Measurements from ENCODE around the gene FRMD5.

FRMD5 gene

GRCh38 chr15:43918717-43919116 lies 276.4 kb downstream of the FRMD5 start:
- Mint-ChIP-seq H3K27ac (no peak overlapping the region), H3K9me3 (no peaks in the 10 kb centered on the region), H3K27me3 (no peaks in the 10 kb centered on the region), H3K4me1 (ENCODE audit: low read depth) (no peaks in the 10 kb centered on the region), H3K4me3 (no peak overlapping the region), H3K36me3 (ENCODE audit: low read depth) (no peaks in the 10 kb centered on the region)
- no peak for DNase-seq

- Mint-ChIP-seq H3K4me3 (no peak overlapping the region), H3K27me3 (no peaks in the 10 kb centered on the region), H3K9me3 (no peaks in the 10 kb centered on the region), H3K4me1 (ENCODE audit: low read depth) (peaks cover 5% of the 10 kb centered on the region), H3K36me3 (ENCODE audit: low read depth) (no peaks in the 10 kb centered on the region), H3K27ac (no peak overlapping the region)
- no peak for DNase-seq
Observed at GRCh38 chr15:43916326-43916660, 278.8 kb downstream of the FRMD5 start.

- no peaks in the 10 kb centered on the region for H3K36me3 Mint-ChIP-seq (ENCODE audit: low read depth)
- H3K27ac Mint-ChIP-seq = no peak overlapping the region
- H3K4me3 Mint-ChIP-seq = no peak overlapping the region
- no peaks in the 10 kb centered on the region for H3K27me3 Mint-ChIP-seq
- no peak for DNase-seq
- no peaks in the 10 kb centered on the region for H3K9me3 Mint-ChIP-seq
- peaks cover 5% of the 10 kb centered on the region for H3K4me1 Mint-ChIP-seq (ENCODE audit: low read depth)
Observed at GRCh38 chr15:43915631-43916325, 279.3 kb downstream of the FRMD5 start.

GRCh38 chr15:43913941-43914340 lies 281.1 kb downstream of the FRMD5 start:
- Mint-ChIP-seq H3K9me3 (no peaks in the 10 kb centered on the region), H3K27ac (no peak overlapping the region), H3K4me1 (ENCODE audit: low read depth) (peaks cover 5% of the 10 kb centered on the region), H3K27me3 (no peaks in the 10 kb centered on the region), H3K36me3 (ENCODE audit: low read depth) (no peaks in the 10 kb centered on the region), H3K4me3 (no peak overlapping the region)
- DNase-seq = no peak

- Mint-ChIP-seq H3K9me3 (no peaks in the 10 kb centered on the region), H3K4me1 (ENCODE audit: low read depth) (peaks cover 5% of the 10 kb centered on the region), H3K27ac (no peak overlapping the region), H3K27me3 (no peaks in the 10 kb centered on the region), H3K36me3 (ENCODE audit: low read depth) (no peaks in the 10 kb centered on the region), H3K4me3 (no peak overlapping the region)
- DNase-seq = no peak
Observed at GRCh38 chr15:43913026-43913780, 281.9 kb downstream of the FRMD5 start.

- Mint-ChIP-seq H3K36me3 (ENCODE audit: low read depth) (no peaks in the 10 kb centered on the region), H3K4me3 (no peak overlapping the region), H3K27me3 (no peaks in the 10 kb centered on the region), H3K4me1 (ENCODE audit: low read depth) (peaks cover 5% of the 10 kb centered on the region), H3K9me3 (no peaks in the 10 kb centered on the region), H3K27ac (no peak overlapping the region)
- no peak for DNase-seq
Observed at GRCh38 chr15:43912208-43912607, 282.9 kb downstream of the FRMD5 start.

GRCh38 chr15:43911235-43911781 lies 283.8 kb downstream of the FRMD5 start:
- H3K4me3 Mint-ChIP-seq = no peak overlapping the region
- DNase-seq = no peak
- H3K27me3 Mint-ChIP-seq = no peaks in the 10 kb centered on the region
- no peaks in the 10 kb centered on the region for H3K9me3 Mint-ChIP-seq
- peaks cover 5% of the 10 kb centered on the region for H3K4me1 Mint-ChIP-seq (ENCODE audit: low read depth)
- no peak overlapping the region for H3K27ac Mint-ChIP-seq
- H3K36me3 Mint-ChIP-seq (ENCODE audit: low read depth) = no peaks in the 10 kb centered on the region

- H3K4me1 Mint-ChIP-seq (ENCODE audit: low read depth) = peaks cover 7% of the 10 kb centered on the region
- no peak overlapping the region for H3K27ac Mint-ChIP-seq
- no peak for DNase-seq
- no peak overlapping the region for H3K4me3 Mint-ChIP-seq
- no peaks in the 10 kb centered on the region for H3K27me3 Mint-ChIP-seq
- H3K9me3 Mint-ChIP-seq = no peaks in the 10 kb centered on the region
- H3K36me3 Mint-ChIP-seq (ENCODE audit: low read depth) = no peaks in the 10 kb centered on the region
Observed at GRCh38 chr15:43908516-43909050, 286.5 kb downstream of the FRMD5 start.

GRCh38 chr15:43905755-43906154 lies 289.3 kb downstream of the FRMD5 start:
- H3K27me3 Mint-ChIP-seq = no peaks in the 10 kb centered on the region
- no peak for DNase-seq
- no peak overlapping the region for H3K27ac Mint-ChIP-seq
- peaks cover 2% of the 10 kb centered on the region for H3K4me1 Mint-ChIP-seq (ENCODE audit: low read depth)
- H3K4me3 Mint-ChIP-seq = no peak overlapping the region
- no peaks in the 10 kb centered on the region for H3K9me3 Mint-ChIP-seq
- no peaks in the 10 kb centered on the region for H3K36me3 Mint-ChIP-seq (ENCODE audit: low read depth)

GRCh38 chr15:43903864-43904290 lies 291.2 kb downstream of the FRMD5 start:
- H3K27ac Mint-ChIP-seq = no peak overlapping the region
- H3K27me3 Mint-ChIP-seq = no peaks in the 10 kb centered on the region
- no peaks in the 10 kb centered on the region for H3K9me3 Mint-ChIP-seq
- H3K4me1 Mint-ChIP-seq (ENCODE audit: low read depth) = peaks cover 2% of the 10 kb centered on the region
- no peaks in the 10 kb centered on the region for H3K36me3 Mint-ChIP-seq (ENCODE audit: low read depth)
- no peak overlapping the region for H3K4me3 Mint-ChIP-seq
- DNase-seq = peak; percentile 57

GRCh38 chr15:43901495-43901894 lies 293.6 kb downstream of the FRMD5 start:
- H3K4me3 Mint-ChIP-seq = no peak overlapping the region
- no peaks in the 10 kb centered on the region for H3K9me3 Mint-ChIP-seq
- no peak for DNase-seq
- H3K36me3 Mint-ChIP-seq (ENCODE audit: low read depth) = no peaks in the 10 kb centered on the region
- peaks cover 2% of the 10 kb centered on the region for H3K4me1 Mint-ChIP-seq (ENCODE audit: low read depth)
- H3K27me3 Mint-ChIP-seq = no peaks in the 10 kb centered on the region
- no peak overlapping the region for H3K27ac Mint-ChIP-seq

GRCh38 chr15:43900996-43901395 lies 294.1 kb downstream of the FRMD5 start:
- Mint-ChIP-seq H3K27ac (no peak overlapping the region), H3K9me3 (no peaks in the 10 kb centered on the region), H3K4me1 (ENCODE audit: low read depth) (peaks cover 2% of the 10 kb centered on the region), H3K36me3 (ENCODE audit: low read depth) (no peaks in the 10 kb centered on the region), H3K4me3 (no peak overlapping the region), H3K27me3 (no peaks in the 10 kb centered on the region)
- DNase-seq = no peak

- Mint-ChIP-seq H3K4me1 (ENCODE audit: low read depth) (peaks cover 2% of the 10 kb centered on the region), H3K4me3 (no peak overlapping the region), H3K9me3 (no peaks in the 10 kb centered on the region), H3K27me3 (no peaks in the 10 kb centered on the region), H3K36me3 (ENCODE audit: low read depth) (no peaks in the 10 kb centered on the region), H3K27ac (peak overlapping the region; percentile 12)
- no peak for DNase-seq
Observed at GRCh38 chr15:43899928-43900327, 295.1 kb downstream of the FRMD5 start.

- no peak overlapping the region for H3K27ac Mint-ChIP-seq
Observed at GRCh38 chr15:43898891-43899290, 296.2 kb downstream of the FRMD5 start.

GRCh38 chr15:43896543-43896942 lies 298.5 kb downstream of the FRMD5 start:
- H3K9me3 Mint-ChIP-seq = no peaks in the 10 kb centered on the region
- no peaks in the 10 kb centered on the region for H3K27me3 Mint-ChIP-seq
- no peak overlapping the region for H3K4me3 Mint-ChIP-seq
- no peak for DNase-seq
- H3K27ac Mint-ChIP-seq = no peak overlapping the region
- H3K4me1 Mint-ChIP-seq (ENCODE audit: low read depth) = no peaks in the 10 kb centered on the region
- peaks cover 2% of the 10 kb centered on the region for H3K36me3 Mint-ChIP-seq (ENCODE audit: low read depth)

More at GRCh38 chr15:43898891-43899290, 296.2 kb downstream of the FRMD5 start:
- H3K4me3 Mint-ChIP-seq = no peak overlapping the region
- no peaks in the 10 kb centered on the region for H3K9me3 Mint-ChIP-seq
- no peaks in the 10 kb centered on the region for H3K27me3 Mint-ChIP-seq
- peaks cover 2% of the 10 kb centered on the region for H3K4me1 Mint-ChIP-seq (ENCODE audit: low read depth)
- no peaks in the 10 kb centered on the region for H3K36me3 Mint-ChIP-seq (ENCODE audit: low read depth)
- DNase-seq = no peak
